ENCODE results near the gene WWOX.

WWOX gene

GRCh38 chr16:79076047-79076767 is 976.8 kb downstream of the WWOX start:
- H3K27ac ChIP-seq: no peak overlapping the region
- H2AFZ ChIP-seq (ENCODE audit: low read depth): no peak overlapping the region
- no peak overlapping the region for H3K9ac ChIP-seq
- no peaks in the 10 kb centered on the region for H3K36me3 ChIP-seq (ENCODE audit: insufficient read depth)
- H3K4me1 ChIP-seq (ENCODE audit: low read depth, poor library complexity, severe bottlenecking): no peaks in the 10 kb centered on the region
- H3K4me2 ChIP-seq: no peak overlapping the region
- no peaks in the 10 kb centered on the region for H4K20me1 ChIP-seq (ENCODE audit: insufficient read depth)
- no peaks in the 10 kb centered on the region for H3K27me3 ChIP-seq (ENCODE audit: insufficient read depth, low read depth)
- H3K79me2 ChIP-seq (ENCODE audit: insufficient read depth, low read depth): no peaks in the 10 kb centered on the region
- H3K4me3 ChIP-seq (IDR thresholded peaks at IDR 0.05; ENCODE audit: insufficient read depth, low read depth, low read length): no peak overlapping the region
- TF ChIP-seq, protein P1, sequence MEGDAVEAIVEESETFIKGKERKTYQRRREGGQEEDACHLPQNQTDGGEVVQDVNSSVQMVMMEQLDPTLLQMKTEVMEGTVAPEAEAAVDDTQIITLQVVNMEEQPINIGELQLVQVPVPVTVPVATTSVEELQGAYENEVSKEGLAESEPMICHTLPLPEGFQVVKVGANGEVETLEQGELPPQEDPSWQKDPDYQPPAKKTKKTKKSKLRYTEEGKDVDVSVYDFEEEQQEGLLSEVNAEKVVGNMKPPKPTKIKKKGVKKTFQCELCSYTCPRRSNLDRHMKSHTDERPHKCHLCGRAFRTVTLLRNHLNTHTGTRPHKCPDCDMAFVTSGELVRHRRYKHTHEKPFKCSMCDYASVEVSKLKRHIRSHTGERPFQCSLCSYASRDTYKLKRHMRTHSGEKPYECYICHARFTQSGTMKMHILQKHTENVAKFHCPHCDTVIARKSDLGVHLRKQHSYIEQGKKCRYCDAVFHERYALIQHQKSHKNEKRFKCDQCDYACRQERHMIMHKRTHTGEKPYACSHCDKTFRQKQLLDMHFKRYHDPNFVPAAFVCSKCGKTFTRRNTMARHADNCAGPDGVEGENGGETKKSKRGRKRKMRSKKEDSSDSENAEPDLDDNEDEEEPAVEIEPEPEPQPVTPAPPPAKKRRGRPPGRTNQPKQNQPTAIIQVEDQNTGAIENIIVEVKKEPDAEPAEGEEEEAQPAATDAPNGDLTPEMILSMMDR (conservative IDR thresholded peaks at IDR 0.05; ENCODE audit: low read depth, low read length): no peak

- no peak overlapping the region for H2AFZ ChIP-seq (ENCODE audit: low read depth)
- no peaks in the 10 kb centered on the region for H3K27me3 ChIP-seq (ENCODE audit: insufficient read depth, low read depth)
- no peak overlapping the region for H3K4me3 ChIP-seq (IDR thresholded peaks at IDR 0.05; ENCODE audit: insufficient read depth, low read depth, low read length)
- H4K20me1 ChIP-seq (ENCODE audit: insufficient read depth): no peaks in the 10 kb centered on the region
- no peak overlapping the region for H3K27ac ChIP-seq
- H3K4me2 ChIP-seq: no peak overlapping the region
- H3K79me2 ChIP-seq (ENCODE audit: insufficient read depth, low read depth): no peaks in the 10 kb centered on the region
- no peaks in the 10 kb centered on the region for H3K4me1 ChIP-seq (ENCODE audit: low read depth, poor library complexity, severe bottlenecking)
- TF ChIP-seq, protein P1 (conservative IDR thresholded peaks at IDR 0.05; ENCODE audit: low read depth, low read length): no peak
- no peaks in the 10 kb centered on the region for H3K36me3 ChIP-seq (ENCODE audit: insufficient read depth)
- H3K9ac ChIP-seq: no peak overlapping the region
Observed at GRCh38 chr16:79077346-79077745, 977.9 kb downstream of the WWOX start.

DNA sequence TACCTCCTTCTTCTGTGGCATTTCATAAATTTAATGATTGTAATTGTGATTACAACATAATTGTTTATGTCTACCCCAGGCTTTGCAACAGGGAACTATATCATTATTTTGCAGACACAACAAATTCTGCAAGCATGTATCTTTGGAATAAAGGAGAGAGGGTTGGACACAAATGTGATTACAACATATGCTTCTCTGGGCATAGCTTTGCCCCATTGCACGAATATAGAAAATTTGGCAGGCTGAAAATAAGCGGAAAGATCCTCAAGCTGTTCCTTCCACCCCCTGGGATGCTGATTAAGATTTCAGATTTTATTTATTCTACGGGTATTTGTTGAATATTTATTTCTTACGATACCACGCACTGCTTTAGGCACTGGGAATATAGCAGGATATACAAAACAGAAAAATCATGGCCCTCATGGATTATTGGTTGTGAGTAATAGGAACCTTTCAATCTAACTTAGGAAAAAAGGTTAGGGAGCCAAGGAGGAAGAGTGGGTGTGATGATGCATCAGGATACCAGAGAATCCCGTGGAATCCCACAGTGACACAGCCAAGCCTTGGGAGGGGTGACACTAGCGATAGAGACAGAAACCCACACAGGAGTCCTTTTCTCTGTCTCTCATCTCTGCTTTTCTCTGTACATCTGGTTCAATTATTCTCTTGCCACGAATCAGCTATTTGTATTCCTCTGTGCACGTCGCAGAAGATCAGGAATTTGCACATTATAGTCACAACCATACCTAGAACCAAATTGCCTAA is 980.4 kb downstream of the WWOX start:
- H3K79me2 ChIP-seq (ENCODE audit: insufficient read depth, low read depth): no peaks in the 10 kb centered on the region
- TF ChIP-seq, protein P1 (conservative IDR thresholded peaks at IDR 0.05; ENCODE audit: low read depth, low read length): no peak

DNA sequence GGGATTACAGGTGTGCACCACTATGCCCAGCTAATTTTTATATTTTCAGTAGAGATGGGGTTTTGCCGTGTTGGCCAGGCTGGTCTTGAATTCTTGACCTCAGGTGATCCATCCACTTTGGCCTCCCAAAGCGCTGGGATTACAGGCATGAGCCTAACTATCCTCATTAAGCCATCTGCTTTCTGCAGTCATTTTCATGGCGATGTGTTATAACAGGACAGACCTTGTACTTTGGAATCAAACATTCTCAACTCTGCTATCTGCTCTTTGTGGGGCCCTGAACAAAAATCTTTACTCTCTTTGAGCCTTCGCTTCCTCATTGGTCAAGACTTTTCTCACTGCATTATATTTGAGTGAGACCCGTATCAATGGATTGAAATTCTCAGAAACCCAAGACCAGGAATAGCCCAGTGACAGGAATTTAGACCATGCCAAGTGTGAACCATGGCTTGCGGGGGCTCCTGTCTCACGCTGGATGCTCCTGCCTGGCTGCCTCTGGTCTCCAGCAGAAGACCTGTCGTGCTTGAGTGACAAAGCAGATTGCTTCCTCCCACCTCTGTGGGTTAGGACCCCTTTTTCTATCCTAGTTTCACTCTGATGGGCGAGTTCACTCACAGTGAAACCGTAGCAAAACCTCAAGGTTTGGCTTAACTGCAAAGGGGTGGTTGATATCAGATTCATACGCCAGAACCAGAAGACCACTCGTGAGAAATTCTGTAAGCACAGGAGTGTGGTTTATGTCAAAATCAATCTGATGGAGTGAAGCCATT is 982.0 kb downstream of the WWOX start:
- no peaks in the 10 kb centered on the region for H4K20me1 ChIP-seq (ENCODE audit: insufficient read depth)
- H3K27ac ChIP-seq: no peak overlapping the region
- no peaks in the 10 kb centered on the region for H3K36me3 ChIP-seq (ENCODE audit: insufficient read depth)
- no peaks in the 10 kb centered on the region for H3K27me3 ChIP-seq (ENCODE audit: insufficient read depth, low read depth)
- TF ChIP-seq, protein P1 (conservative IDR thresholded peaks at IDR 0.05; ENCODE audit: low read depth, low read length): no peak
- no peaks in the 10 kb centered on the region for H3K79me2 ChIP-seq (ENCODE audit: insufficient read depth, low read depth)
- H3K9ac ChIP-seq: no peak overlapping the region
- no peaks in the 10 kb centered on the region for H3K4me1 ChIP-seq (ENCODE audit: low read depth, poor library complexity, severe bottlenecking)
- no peak overlapping the region for H3K4me2 ChIP-seq
- H2AFZ ChIP-seq (ENCODE audit: low read depth): no peak overlapping the region
- no peak overlapping the region for H3K4me3 ChIP-seq (IDR thresholded peaks at IDR 0.05; ENCODE audit: insufficient read depth, low read depth, low read length)

More for the DNA sequence above, 980.4 kb downstream of the WWOX start:
- Histone ChIP-seq H3K4me3 (IDR thresholded peaks at IDR 0.05; ENCODE audit: insufficient read depth, low read depth, low read length) (no peak overlapping the region), H4K20me1 (ENCODE audit: insufficient read depth) (no peaks in the 10 kb centered on the region), H3K9ac (no peak overlapping the region), H3K36me3 (ENCODE audit: insufficient read depth) (no peaks in the 10 kb centered on the region), H3K4me1 (ENCODE audit: low read depth, poor library complexity, severe bottlenecking) (no peaks in the 10 kb centered on the region), H3K27me3 (ENCODE audit: insufficient read depth, low read depth) (no peaks in the 10 kb centered on the region), H2AFZ (ENCODE audit: low read depth) (no peak overlapping the region), H3K27ac (no peak overlapping the region), H3K4me2 (no peak overlapping the region)

Measured in KMS-11 (cell line).